Karpas-422 (cell line): Measurements from ENCODE around the gene AIRE. TPM values are rescaled to one million over a fixed set of nuclear protein-coding genes. Genes with fewer than 3 reads are reported as not detected.
"Not testable (repeated sequence)": the region's sequence is repeated elsewhere in the genome, so short reads cannot be mapped to it uniquely, and the experiment has no call there.

Source experiments
- DNase-seq: peaks from one replicate; pipeline ENCODE4 v3.0.0-alpha.2; 2015
- H2AFZ ChIP-seq: fragments of 200-600 bp; sonication (generic); 2 replicates; pipeline ENCODE4 v1.6.1; 2014; ENCODE audit warnings: antibody characterized with exemption, low read length, mixed read lengths
- H3K27ac ChIP-seq: fragments of 200-600 bp; sonication (generic); 2 replicates; pipeline ENCODE4 v1.5.1; 2014; ENCODE audit warnings: mild to moderate bottlenecking, low read length, moderate library complexity
- H3K27me3 ChIP-seq: fragments of 200-600 bp; sonication (generic); 2 replicates; pipeline ENCODE4 v1.6.1; 2014; ENCODE audit warnings: low read length, mixed read lengths
- H3K36me3 ChIP-seq: fragments of 200-600 bp; sonication (generic); 2 replicates; pipeline ENCODE4 v1.6.1; 2014; ENCODE audit warnings: low read length, mixed read lengths; ENCODE audit not compliant: insufficient read depth
- H3K4me1 ChIP-seq: fragments of 200-600 bp; sonication (generic); 2 replicates; pipeline ENCODE4 v1.6.1; 2014; ENCODE audit warnings: mild to moderate bottlenecking, low read length, mixed read lengths
- H3K4me2 ChIP-seq: fragments of 200-600 bp; sonication (generic); 2 replicates; pipeline ENCODE4 v1.6.1; 2014; ENCODE audit warnings: low read length, low read depth, mild to moderate bottlenecking; ENCODE audit not compliant: poor library complexity, severe bottlenecking
- H3K4me3 ChIP-seq: fragments of 200-600 bp; sonication (generic); 2 replicates; pipeline ENCODE4 v1.5.1; 2014; ENCODE audit warnings: mild to moderate bottlenecking, antibody characterized with exemption, low read length, mixed read lengths
- H3K79me2 ChIP-seq: fragments of 200-600 bp; sonication (generic); 2 replicates; pipeline ENCODE4 v1.6.1; 2014; ENCODE audit warnings: mild to moderate bottlenecking, low read length, mixed read lengths
- H3K9ac ChIP-seq: fragments of 200-600 bp; sonication (generic); 2 replicates; pipeline ENCODE4 v1.6.0; 2014; ENCODE audit warnings: low read length
- H3K9me2 ChIP-seq: fragments of 200-600 bp; sonication (generic), shearing (Covaris generic); replicated peaks from 2 replicates; pipeline ENCODE4 v1.6.0; 2014; ENCODE audit warnings: mild to moderate bottlenecking, low read length, moderate library complexity; ENCODE audit not compliant: insufficient read depth
- H3K9me3 ChIP-seq: fragments of 300-700, 200-600 bp; sonication (generic); 2 replicates; pipeline ENCODE4 v1.6.1; 2014; ENCODE audit warnings: low read length, mixed read lengths
- H4K20me1 ChIP-seq: fragments of 200-600 bp; sonication (generic); 2 replicates; pipeline ENCODE4 v1.6.1; 2014; ENCODE audit warnings: mild to moderate bottlenecking, antibody characterized with exemption, low read length, low read depth; ENCODE audit not compliant: insufficient read depth
- small RNA-seq: library from RNA; depleted of rRNA; stranded (forward); fragments of <200 nt; gene quantifications from one replicate; pipeline ENCODE3, GENCODE V24; 2014
- total RNA-seq: library from RNA; depleted of rRNA; stranded (reverse); fragments of >200 nt; shearing (Covaris generic); gene quantifications from 2 replicates; pipeline ENCODE4 v1.2.3, GENCODE V29; 2014; ENCODE audit warnings: low replicate concordance; rRNA removed

The AIRE gene
- total RNA-seq, 1 experiment from 2014 or later, result not detected

DNA sequence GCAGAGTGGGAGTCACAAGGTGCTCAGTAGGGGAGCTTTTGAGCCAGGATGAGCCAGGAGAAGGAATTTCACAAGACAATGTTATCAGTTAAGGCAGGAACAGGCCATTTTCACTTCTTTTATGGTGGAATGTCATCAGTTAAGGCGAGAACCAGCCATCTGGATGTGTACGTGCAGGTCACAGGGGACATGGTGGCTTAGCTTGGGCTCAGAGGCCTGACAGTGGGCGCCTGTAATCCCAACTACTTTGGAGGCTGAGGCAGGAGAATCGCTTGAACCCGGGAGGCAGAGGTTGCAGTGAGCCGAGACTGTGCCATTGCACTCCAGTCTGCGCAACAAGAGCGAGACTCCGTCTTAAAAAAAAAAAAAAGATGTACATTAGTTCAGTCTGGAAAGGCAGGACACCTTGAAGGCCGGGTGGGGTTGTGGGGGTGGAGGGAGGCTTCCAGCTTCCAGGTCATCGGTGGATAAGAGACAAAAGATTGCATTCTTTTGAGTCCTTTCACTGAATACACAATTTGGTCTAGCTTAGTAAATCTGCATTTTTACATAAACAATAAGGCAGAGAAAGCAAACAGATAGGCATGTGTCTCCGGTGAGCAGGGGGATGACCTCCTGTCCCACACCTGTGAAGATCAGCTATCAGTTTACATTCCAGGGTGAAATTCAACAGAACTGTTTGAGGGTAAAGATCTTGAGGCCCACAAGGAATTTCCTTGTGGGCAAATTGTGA is 56.2 kb downstream of the AIRE start:
- not testable (repeated sequence) for DNase-seq, H3K36me3 ChIP-seq, H2AFZ ChIP-seq, H3K79me2 ChIP-seq, H3K9me3 ChIP-seq, H3K9me2 ChIP-seq, H3K27ac ChIP-seq, H3K27me3 ChIP-seq, H3K4me2 ChIP-seq, H4K20me1 ChIP-seq, H3K4me3 ChIP-seq, H3K9ac ChIP-seq
- H3K4me1 ChIP-seq, result peaks cover 17% of the 10 kb centered on the region

- not testable (repeated sequence) for H3K79me2 ChIP-seq, H2AFZ ChIP-seq, H3K4me3 ChIP-seq, H3K4me2 ChIP-seq, H3K9me2 ChIP-seq, H3K9ac ChIP-seq, H4K20me1 ChIP-seq, DNase-seq, H3K27ac ChIP-seq, H3K9me3 ChIP-seq, H3K36me3 ChIP-seq, H3K27me3 ChIP-seq
- H3K4me1 ChIP-seq, result peaks cover 13% of the 10 kb centered on the region
These were observed 57.3 kb downstream of the AIRE start for GRCh38 chr21:44342981-44343380.

- Histone ChIP-seq H3K4me3 (no peak overlapping the region), H3K9ac (no peak overlapping the region), H3K9me2 (no peaks in the 10 kb centered on the region), H3K4me1 (peaks cover 7% of the 10 kb centered on the region), H3K36me3 (no peaks in the 10 kb centered on the region), H3K4me2 (no peak overlapping the region), H3K9me3 (no peaks in the 10 kb centered on the region), H2AFZ (no peak overlapping the region; the same call in 1 of the 2 replicates), H3K27me3 (no peaks in the 10 kb centered on the region), H3K27ac (no peak overlapping the region), H3K79me2 (no peaks in the 10 kb centered on the region), H4K20me1 (no peaks in the 10 kb centered on the region)
- no peak for DNase-seq
These were observed 59.0 kb downstream of the AIRE start for GRCh38 chr21:44344541-44345183.

DNA sequence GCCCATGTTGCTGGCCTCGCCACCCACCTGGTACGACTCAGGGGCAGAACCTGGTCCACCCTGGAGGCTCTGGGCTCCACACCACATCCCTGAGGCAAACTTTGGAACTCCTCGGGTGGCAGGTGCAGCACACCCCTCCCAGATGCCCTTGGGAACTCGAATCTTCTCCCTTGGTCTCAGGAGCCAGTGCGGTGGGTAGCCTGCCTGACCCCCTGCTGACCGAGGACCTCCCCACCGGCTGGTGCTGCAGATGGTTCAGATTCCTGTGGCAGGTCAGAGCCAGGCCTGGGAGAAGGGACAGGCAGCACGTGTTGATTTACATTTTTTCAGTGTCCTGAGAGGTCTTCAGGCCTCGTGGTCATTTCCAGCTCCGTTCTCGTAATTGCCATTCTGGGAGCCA is 59.8 kb downstream of the AIRE start:
- H3K4me3 ChIP-seq, result no peak overlapping the region
- no peak overlapping the region for H3K27ac ChIP-seq
- no peaks in the 10 kb centered on the region for H3K27me3 ChIP-seq
- DNase-seq, result no peak
- no peaks in the 10 kb centered on the region for H3K36me3 ChIP-seq
- no peak overlapping the region for H3K9ac ChIP-seq
- no peaks in the 10 kb centered on the region for H3K9me3 ChIP-seq
- no peaks in the 10 kb centered on the region for H3K9me2 ChIP-seq
- no peak overlapping the region for H2AFZ ChIP-seq
- H3K79me2 ChIP-seq, result no peaks in the 10 kb centered on the region
- no peaks in the 10 kb centered on the region for H3K4me1 ChIP-seq
- H4K20me1 ChIP-seq, result no peaks in the 10 kb centered on the region
- H3K4me2 ChIP-seq, result no peak overlapping the region

DNA sequence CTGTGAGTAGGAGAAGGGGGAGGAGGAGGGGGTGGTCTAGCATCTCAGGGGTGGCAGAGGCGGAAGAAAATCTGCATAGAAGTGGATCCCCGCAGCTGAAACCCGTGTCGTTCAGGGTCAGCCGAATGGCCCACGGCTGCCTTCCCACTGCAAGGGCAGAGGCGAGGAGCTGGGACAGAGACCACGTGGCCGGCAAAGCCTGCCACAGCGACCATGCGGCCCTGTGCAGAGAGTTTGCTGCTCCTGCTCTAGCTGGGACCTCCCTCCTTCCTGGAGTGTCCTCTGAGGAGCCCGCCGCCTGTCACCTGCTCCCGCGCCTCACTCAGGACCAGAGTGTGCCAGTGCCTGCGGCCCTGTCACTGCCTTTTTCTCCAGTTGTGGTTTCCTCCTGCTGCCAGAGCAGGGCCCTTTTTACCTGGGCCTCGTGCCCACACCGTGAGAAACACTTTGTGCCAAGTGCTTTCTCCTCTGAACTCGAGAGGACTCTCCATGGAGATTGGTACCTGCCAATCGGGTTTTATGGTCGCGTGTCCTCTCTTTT is 62.3 kb downstream of the AIRE start:
- Histone ChIP-seq H3K79me2 (no peaks in the 10 kb centered on the region), H3K4me1 (no peaks in the 10 kb centered on the region), H3K27me3 (no peaks in the 10 kb centered on the region), H3K27ac (no peak overlapping the region), H3K4me3 (no peak overlapping the region), H2AFZ (no peak overlapping the region), H3K36me3 (no peaks in the 10 kb centered on the region), H3K9me2 (no peaks in the 10 kb centered on the region), H3K9me3 (no peaks in the 10 kb centered on the region), H4K20me1 (no peaks in the 10 kb centered on the region), H3K9ac (no peak overlapping the region), H3K4me2 (no peak overlapping the region)
- DNase-seq, result no peak

Small RNA genes lying within 50 kb of the gene (small RNA-seq; reads per million reads assigned to genes)
- gene AP001059.3, result not detected

Other genes starting within 250 kb of the AIRE start
- 0.29 and 1.0 TPM in 2 replicates for gene PWP2, start 178.5 kb upstream of the AIRE start, total RNA-seq
- gene GATD3, start 152.2 kb upstream of the AIRE start, total RNA-seq, result 3.1 and 14.9 TPM in 2 replicates
- 0.37 and 0.83 TPM in 2 replicates for gene ICOSLG, start 44.9 kb upstream of the AIRE start, total RNA-seq
- gene DNMT3L, start 24.0 kb upstream of the AIRE start, total RNA-seq, result not detected in 2 replicates
- 68.8 and 150 TPM in 2 replicates for gene PFKL, start 14.2 kb downstream of the AIRE start, total RNA-seq
- 7.9 and 12.8 TPM in 2 replicates for gene CFAP410, start 53.5 kb downstream of the AIRE start, total RNA-seq
- gene TRPM2, start 67.7 kb downstream of the AIRE start, total RNA-seq, result 0.90 TPM in 1 of 2 replicates, not detected in the other
- gene LRRC3, start 169.6 kb downstream of the AIRE start, total RNA-seq, result not detected in 2 replicates